ENCODE data around the gene GCC1. TPM values are rescaled to one million over a fixed set of nuclear protein-coding genes. Genes with fewer than 3 reads are reported as not detected.
A peak's percentile ranks its signal among the peaks of the same experiment; 100 is the strongest.

GCC1 gene
- 10 to 100 TPM; 15.0 to 19.5 (median 15.8) TPM for total RNA-seq

- ATAC-seq (ENCODE audit: low FRiP score) (peak; percentile 72), DNase-seq (ENCODE audit: low spot score) (peak; percentile 82)
- TF ChIP-seq CTCF (IDR thresholded peaks at IDR 0.05), result no peak
Measured at GRCh38 chr7:127585044-127585953, at the start of gene GCC1. Gene GCC1 (minus strand): TSS chr7:127585596. CDS start chr7:127585182, 414 bp downstream.

- ATAC-seq (ENCODE audit: low FRiP score), result no peak
- DNase-seq (ENCODE audit: low spot score), result no peak
- no peak for TF ChIP-seq CTCF (IDR thresholded peaks at IDR 0.05)
Measured at GRCh38 chr7:127632276-127632910, 47.0 kb upstream of the GCC1 start.

GRCh38 chr7:127629268-127629854, 44.0 kb upstream of the GCC1 start:
- TF ChIP-seq CTCF (IDR thresholded peaks at IDR 0.05), result no peak
- ATAC-seq (ENCODE audit: low FRiP score), result no peak
- DNase-seq (ENCODE audit: low spot score), result no peak

GRCh38 chr7:127628445-127628844, 43.0 kb upstream of the GCC1 start:
- ATAC-seq (ENCODE audit: low FRiP score) (no peak), DNase-seq (ENCODE audit: low spot score) (no peak)
- no peak for TF ChIP-seq CTCF (IDR thresholded peaks at IDR 0.05)

GRCh38 chr7:127625331-127625730, 39.9 kb upstream of the GCC1 start:
- no peak for DNase-seq (ENCODE audit: low spot score)
- no peak for TF ChIP-seq CTCF (IDR thresholded peaks at IDR 0.05)
- no peak for ATAC-seq (ENCODE audit: low FRiP score)

- no peak for ATAC-seq (ENCODE audit: low FRiP score)
- no peak for TF ChIP-seq CTCF (IDR thresholded peaks at IDR 0.05)
- no peak for DNase-seq (ENCODE audit: low spot score)
Measured at GRCh38 chr7:127620406-127621233, 35.2 kb upstream of the GCC1 start.
